Erythroblast (primary cell): Measurements from ENCODE around the gene PRR20A.
"Not testable (repeated sequence)": the region's sequence is repeated elsewhere in the genome, so short reads cannot be mapped to it uniquely, and the experiment has no call there.

ENCODE experiments used
- DNase-seq, 2 experiments: peaks; one replicate each; lab custom pipeline; 2025; lab: John Stamatoyannopoulos, UW
- GATA1 ChIP-seq: IDR thresholded peaks from 2 replicates; pipeline ENCODE4 v1.6.1; 2011; ENCODE audit warnings: low read depth, mild to moderate bottlenecking, control low read depth, low read length, moderate library complexity
- POLR2A ChIP-seq: IDR thresholded peaks from 2 replicates; pipeline ENCODE4 v1.6.1; 2011; ENCODE audit warnings: mild to moderate bottlenecking, low read length

PRR20A gene

GRCh38 chr13:57140235-57140968 is at the start of gene PRR20A:
Gene PRR20A (plus strand): TSS chr13:57140918. CDS start chr13:57141305, 387 bp downstream.
- DNase-seq = not testable (repeated sequence)

- DNase-seq = no peak
- no peak for TF ChIP-seq POLR2A
- TF ChIP-seq GATA1 = no peak
Measured at GRCh38 chr13:57114945-57115344, 25.8 kb upstream of the PRR20A start.

GRCh38 chr13:57123681-57124080 is 17.0 kb upstream of the PRR20A start:
- no peak for TF ChIP-seq POLR2A
- TF ChIP-seq GATA1 = no peak
- no peak for DNase-seq

GRCh38 chr13:57128909-57129308 is 11.8 kb upstream of the PRR20A start:
- TF ChIP-seq POLR2A = no peak
- TF ChIP-seq GATA1 = no peak
- DNase-seq = no peak

GRCh38 chr13:57136093-57136492 is 4.6 kb upstream of the PRR20A start:
- no peak for DNase-seq
- TF ChIP-seq GATA1 (no peak), POLR2A (no peak)

- no peak for TF ChIP-seq POLR2A
- TF ChIP-seq GATA1 = no peak
Measured at GRCh38 chr13:57137585-57137984, 3.1 kb upstream of the PRR20A start.

GRCh38 chr13:57138988-57139387 is 1.7 kb upstream of the PRR20A start:
- TF ChIP-seq GATA1 (no peak), POLR2A (no peak)

More at GRCh38 chr13:57137585-57137984, 3.1 kb upstream of the PRR20A start:
- no peak for DNase-seq

GRCh38 chr13:57139781-57140180 is 937 bp upstream of the PRR20A start:
- not testable (repeated sequence) for DNase-seq

More at GRCh38 chr13:57138988-57139387, 1.7 kb upstream of the PRR20A start:
- no peak for DNase-seq

GRCh38 chr13:57147188-57147587 is 6.5 kb downstream of the PRR20A start, which contains the start of gene PRR20B:
Gene PRR20B (plus strand): TSS chr13:57147488. CDS start chr13:57147875, 387 bp downstream.
- not testable (repeated sequence) for DNase-seq

GRCh38 chr13:57148106-57148505 is 7.4 kb downstream of the PRR20A start:
- not testable (repeated sequence) for DNase-seq

GRCh38 chr13:57153761-57154160 is 13.0 kb downstream of the PRR20A start, which contains the start of gene PRR20C:
Gene PRR20C (plus strand): TSS chr13:57154061. CDS start chr13:57154448, 387 bp downstream.
- DNase-seq = not testable (repeated sequence)

GRCh38 chr13:57160332-57160731 is 19.6 kb downstream of the PRR20A start, which contains the start of gene PRR20D:
Gene PRR20D (plus strand): TSS chr13:57160632. CDS start chr13:57161019, 387 bp downstream.
- not testable (repeated sequence) for DNase-seq

- not testable (repeated sequence) for DNase-seq
Measured at GRCh38 chr13:57166897-57167296, 26.2 kb downstream of the PRR20A start, which contains the start of gene PRR20E. Gene PRR20E (plus strand): TSS chr13:57167197. CDS start chr13:57167584, 387 bp downstream.

- DNase-seq = no peak
- TF ChIP-seq GATA1 = no peak
- no peak for TF ChIP-seq POLR2A
Measured at GRCh38 chr13:57191667-57192066, 50.9 kb downstream of the PRR20A start.
